DMS53 (cell line): ENCODE data around the gene SLC25A33.
A peak's percentile ranks its signal among the peaks of the same experiment; 100 is the strongest.

Experiments
- DNase-seq: peaks from one replicate; lab custom pipeline; 2025; lab: John Stamatoyannopoulos, UW

SLC25A33 gene

GRCh38 chr1:9588551-9589143, 49.4 kb downstream of the SLC25A33 start, which contains the start of gene TMEM201:
Gene TMEM201, plus strand, starts transcription at chr1:9588911. Its CDS starts 20 bp downstream, at chr1:9588931.
- DNase-seq = peak; percentile 98

GRCh38 chr1:9589144-9589718, 50.0 kb downstream of the SLC25A33 start:
- DNase-seq = peak; percentile 67

GRCh38 chr1:9589719-9590157, 50.5 kb downstream of the SLC25A33 start:
- DNase-seq = peak; percentile 54

GRCh38 chr1:9590201-9590600, 50.9 kb downstream of the SLC25A33 start:
- DNase-seq = no peak

GRCh38 chr1:9590945-9591668, 51.8 kb downstream of the SLC25A33 start:
- no peak for DNase-seq

GRCh38 chr1:9591669-9592509, 52.6 kb downstream of the SLC25A33 start:
- no peak for DNase-seq

GRCh38 chr1:9592510-9593075, 53.3 kb downstream of the SLC25A33 start:
- no peak for DNase-seq

- DNase-seq = no peak
Observed at GRCh38 chr1:9593147-9593491, 53.9 kb downstream of the SLC25A33 start.

GRCh38 chr1:9593492-9594465, 54.5 kb downstream of the SLC25A33 start:
- DNase-seq = peak; percentile 88

GRCh38 chr1:9594471-9595155, 55.3 kb downstream of the SLC25A33 start:
- no peak for DNase-seq

- DNase-seq = no peak
Observed at GRCh38 chr1:9595156-9595967, 56.1 kb downstream of the SLC25A33 start.

- no peak for DNase-seq
Observed at GRCh38 chr1:9595968-9596340, 56.7 kb downstream of the SLC25A33 start.

- no peak for DNase-seq
Observed at GRCh38 chr1:9596415-9597123, 57.3 kb downstream of the SLC25A33 start.

- DNase-seq = no peak
Observed at GRCh38 chr1:9597361-9598315, 58.4 kb downstream of the SLC25A33 start.

- DNase-seq = no peak
Observed at GRCh38 chr1:9598316-9598700, 59.0 kb downstream of the SLC25A33 start.

- no peak for DNase-seq
Observed at GRCh38 chr1:9599741-9600140, 60.5 kb downstream of the SLC25A33 start.
